ENCODE results near the gene CCDC47.
"Not testable (repeated sequence)": the region's sequence is repeated elsewhere in the genome, so short reads cannot be mapped to it uniquely, and the experiment has no call there.

GRCh38 chr17:63720194-63720593 lies 53.2 kb downstream of the CCDC47 start:
- TF ChIP-seq EZH2 (IDR thresholded peaks at IDR 0.05; ENCODE audit: low read length); CTCF (optimal IDR thresholded peaks at IDR 0.05 in 1 of 3, IDR thresholded peaks at IDR 0.05 in 1 of 3, conservative IDR thresholded peaks at IDR 0.05 in 1 of 3; ENCODE audit: extremely low read depth in 1 of 3, insufficient read depth in 2 of 3, low read length in 3 of 3): not testable (repeated sequence)
